Stimulated activated CD4-positive, alpha-beta T cell treated with anti-CD3 and anti-CD28 coated beads, Interleukin-4, amount 100 ng/mL, for 4 hours (primary cell): Measurements from ENCODE around the gene TMEM164.

Experiments used
- DNase-seq, 2 experiments: peaks; one replicate each; pipeline ENCODE4 v3.0.0-alpha.2; 2020

TMEM164 gene

GRCh38 chrX:110215411-110215810, 212.5 kb downstream of the TMEM164 start:
- no peak for DNase-seq

- no peak for DNase-seq
These were observed 213.1 kb downstream of the TMEM164 start for GRCh38 chrX:110216027-110216426.

GRCh38 chrX:110218591-110218990, 215.7 kb downstream of the TMEM164 start:
- no peak for DNase-seq

- DNase-seq = no peak
These were observed 217.0 kb downstream of the TMEM164 start for GRCh38 chrX:110219920-110220319.

GRCh38 chrX:110222497-110223257, 219.8 kb downstream of the TMEM164 start:
- no peak for DNase-seq

- no peak for DNase-seq
These were observed 222.2 kb downstream of the TMEM164 start for GRCh38 chrX:110224926-110225617.

- DNase-seq = no peak
These were observed 224.0 kb downstream of the TMEM164 start for GRCh38 chrX:110226931-110227330.
